GM12864 (cell line): Measurements from ENCODE around the gene PIK3R5.

Source experiments
- DNase-seq: peaks from one replicate; pipeline ENCODE4 v3.0.0-alpha.2; 2011; ENCODE audit warnings: low read depth
- H3K4me3 ChIP-seq: 2 replicates; pipeline ENCODE4 v1.5.1; 2011; ENCODE audit warnings: mild to moderate bottlenecking, low read depth, low read length, control low read depth
- TF ChIP-seq, protein P1 (sequence below): IDR thresholded peaks from 2 replicates; pipeline ENCODE4 v1.5.1; 2011; ENCODE audit warnings: low read depth, mild to moderate bottlenecking, moderate library complexity, low read length, control low read depth, inconsistent platforms; ENCODE audit errors: missing control alignments

Gene PIK3R5

DNA sequence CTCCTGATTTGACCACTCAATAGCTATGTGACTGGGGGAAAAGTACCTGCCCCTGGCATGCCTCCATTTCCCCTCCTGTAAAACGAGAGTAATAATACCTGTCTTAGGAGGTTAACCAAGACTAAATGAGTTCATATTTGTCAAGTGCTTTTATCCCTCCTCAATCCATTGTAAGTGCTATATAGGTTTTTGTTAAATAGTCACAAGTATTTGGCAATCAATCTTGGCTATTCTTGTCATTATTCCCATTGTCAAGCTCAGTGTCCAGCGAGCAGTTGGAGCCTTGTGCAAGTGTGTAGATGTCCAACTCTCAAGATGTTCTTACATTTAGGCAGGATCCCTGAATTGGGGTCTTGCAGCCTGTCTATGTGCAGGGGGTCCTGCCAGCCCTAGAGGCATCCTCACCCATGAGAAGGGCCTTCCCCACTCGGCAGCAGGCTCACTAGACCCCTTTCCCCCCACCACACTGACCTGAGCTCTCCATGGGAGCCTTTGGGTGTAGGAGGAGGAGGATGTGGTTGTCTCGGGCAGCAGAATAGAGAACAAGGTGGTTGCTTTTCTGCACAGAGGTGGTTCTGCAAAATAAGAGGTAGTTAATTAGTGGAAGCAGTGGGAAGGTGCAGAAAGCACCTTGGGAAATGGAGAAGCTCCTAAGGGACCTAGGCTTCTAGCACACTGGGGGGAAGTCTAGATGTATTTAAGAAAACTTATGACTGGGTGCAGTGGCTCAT, 116.0 kb downstream of the PIK3R5 start:
- H3K4me3 ChIP-seq, result no peak overlapping the region
- TF ChIP-seq, protein P1, sequence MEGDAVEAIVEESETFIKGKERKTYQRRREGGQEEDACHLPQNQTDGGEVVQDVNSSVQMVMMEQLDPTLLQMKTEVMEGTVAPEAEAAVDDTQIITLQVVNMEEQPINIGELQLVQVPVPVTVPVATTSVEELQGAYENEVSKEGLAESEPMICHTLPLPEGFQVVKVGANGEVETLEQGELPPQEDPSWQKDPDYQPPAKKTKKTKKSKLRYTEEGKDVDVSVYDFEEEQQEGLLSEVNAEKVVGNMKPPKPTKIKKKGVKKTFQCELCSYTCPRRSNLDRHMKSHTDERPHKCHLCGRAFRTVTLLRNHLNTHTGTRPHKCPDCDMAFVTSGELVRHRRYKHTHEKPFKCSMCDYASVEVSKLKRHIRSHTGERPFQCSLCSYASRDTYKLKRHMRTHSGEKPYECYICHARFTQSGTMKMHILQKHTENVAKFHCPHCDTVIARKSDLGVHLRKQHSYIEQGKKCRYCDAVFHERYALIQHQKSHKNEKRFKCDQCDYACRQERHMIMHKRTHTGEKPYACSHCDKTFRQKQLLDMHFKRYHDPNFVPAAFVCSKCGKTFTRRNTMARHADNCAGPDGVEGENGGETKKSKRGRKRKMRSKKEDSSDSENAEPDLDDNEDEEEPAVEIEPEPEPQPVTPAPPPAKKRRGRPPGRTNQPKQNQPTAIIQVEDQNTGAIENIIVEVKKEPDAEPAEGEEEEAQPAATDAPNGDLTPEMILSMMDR, result no peak
- no peak for DNase-seq

DNA sequence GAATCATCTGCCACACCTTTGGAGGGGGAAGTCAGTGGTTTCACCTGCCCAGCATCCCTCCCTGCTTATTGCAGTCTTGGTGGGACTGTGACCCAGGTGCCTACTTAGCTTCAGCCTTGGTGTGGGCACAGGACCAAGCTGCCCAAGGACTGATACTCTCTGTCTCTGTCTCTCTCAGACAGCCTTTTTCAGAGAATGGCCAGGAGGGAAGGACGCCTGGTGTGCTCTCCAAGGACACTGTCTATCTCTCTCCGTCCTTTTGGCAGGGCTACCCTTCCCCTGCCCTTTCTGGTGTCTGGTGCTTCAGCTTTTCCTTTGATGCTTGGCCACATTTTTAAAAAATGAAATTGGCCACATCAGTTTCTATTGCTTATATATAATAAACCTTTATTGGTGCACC, 117.6 kb downstream of the PIK3R5 start:
- TF ChIP-seq, protein P1, result no peak
- no peak overlapping the region for H3K4me3 ChIP-seq
- no peak for DNase-seq

DNA sequence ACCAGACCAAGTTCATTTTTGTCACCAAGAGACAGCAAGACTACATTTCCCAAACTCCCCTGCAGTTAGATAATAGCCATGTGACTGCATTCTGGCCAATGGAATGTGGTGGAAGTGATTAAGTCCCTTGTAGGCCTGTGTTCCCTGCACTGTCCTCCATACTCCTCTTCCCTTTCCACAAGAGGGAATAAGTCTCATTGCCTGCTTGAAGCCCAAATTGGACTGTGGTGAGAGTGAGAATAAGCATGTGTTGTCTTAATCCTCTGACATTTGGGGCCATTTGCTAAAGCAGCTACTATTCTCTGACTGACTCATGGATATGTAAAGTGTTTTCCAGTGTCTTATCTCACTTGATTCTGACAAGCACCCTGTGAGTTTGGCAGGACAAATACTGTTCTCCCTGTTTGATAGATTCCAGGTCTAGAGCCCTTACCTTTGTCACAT, 118.7 kb downstream of the PIK3R5 start:
- DNase-seq, result no peak
- H3K4me3 ChIP-seq, result no peak overlapping the region
- TF ChIP-seq, protein P1, result no peak

DNA sequence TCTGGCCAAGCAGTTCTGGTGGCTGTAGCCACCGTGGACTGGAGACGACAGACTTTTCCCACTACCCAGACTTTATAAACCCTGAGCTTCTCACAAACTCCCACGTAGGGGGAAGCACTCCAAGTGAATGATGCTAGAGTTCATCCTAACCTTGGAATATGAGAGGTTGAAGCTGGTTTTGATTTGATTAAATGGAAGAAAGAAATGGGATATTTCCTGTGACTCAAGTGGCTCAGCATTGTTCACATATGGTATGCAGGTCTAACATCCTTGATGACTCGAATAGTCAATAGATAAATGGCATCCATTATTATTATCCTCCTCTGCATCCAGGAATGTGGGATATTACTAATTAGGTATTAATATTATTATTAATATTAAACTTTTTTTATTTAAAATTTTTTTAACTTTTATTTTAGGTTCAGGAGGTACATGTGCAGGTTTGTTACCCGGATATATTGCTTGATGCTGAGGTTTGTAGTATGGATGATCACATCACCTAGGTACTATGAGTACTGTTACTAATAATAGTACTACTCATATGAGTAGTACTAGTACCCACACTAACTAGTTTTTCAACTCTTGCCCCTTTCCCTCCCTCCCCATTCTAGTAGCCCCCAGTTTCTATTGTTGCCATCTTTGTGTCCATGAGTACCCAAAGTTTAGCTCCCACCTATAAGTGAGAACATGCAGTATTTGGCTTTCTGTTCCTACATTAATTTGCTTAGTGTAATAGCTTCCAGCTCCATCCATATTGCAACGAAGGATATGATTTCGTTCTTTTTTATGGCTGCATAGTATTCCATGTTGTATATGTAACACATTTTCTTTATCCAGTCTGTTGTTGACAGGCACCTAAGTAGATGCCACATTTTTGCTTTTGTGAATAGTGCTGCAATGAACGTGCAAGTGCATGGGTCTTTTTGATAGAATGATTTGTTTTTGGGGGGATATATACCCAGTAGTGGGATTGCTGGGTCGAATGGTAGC, 121.0 kb downstream of the PIK3R5 start:
- no peak overlapping the region for H3K4me3 ChIP-seq
- TF ChIP-seq, protein P1, result no peak
- no peak for DNase-seq

DNA sequence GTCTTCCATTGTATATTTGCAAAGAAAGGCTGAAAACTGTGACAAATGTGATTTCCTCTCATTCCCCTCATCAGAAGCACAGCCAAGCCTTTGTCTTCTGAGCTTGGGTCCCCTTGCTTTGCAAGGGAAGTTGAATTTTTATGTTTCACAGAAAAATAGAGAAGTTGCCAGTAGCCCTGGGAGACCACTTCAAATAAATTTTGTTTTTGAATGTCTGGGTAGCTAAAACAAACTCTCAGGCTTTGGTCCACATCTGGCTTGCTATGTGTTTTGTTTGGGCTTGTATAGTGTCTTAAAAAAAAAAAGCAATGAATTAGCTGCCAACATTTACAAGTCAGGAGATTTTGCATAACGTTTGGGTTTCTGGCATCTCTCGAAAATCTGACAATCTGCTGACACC, 122.2 kb downstream of the PIK3R5 start:
- DNase-seq, result no peak
- no peak overlapping the region for H3K4me3 ChIP-seq
- TF ChIP-seq, protein P1, result no peak

DNA sequence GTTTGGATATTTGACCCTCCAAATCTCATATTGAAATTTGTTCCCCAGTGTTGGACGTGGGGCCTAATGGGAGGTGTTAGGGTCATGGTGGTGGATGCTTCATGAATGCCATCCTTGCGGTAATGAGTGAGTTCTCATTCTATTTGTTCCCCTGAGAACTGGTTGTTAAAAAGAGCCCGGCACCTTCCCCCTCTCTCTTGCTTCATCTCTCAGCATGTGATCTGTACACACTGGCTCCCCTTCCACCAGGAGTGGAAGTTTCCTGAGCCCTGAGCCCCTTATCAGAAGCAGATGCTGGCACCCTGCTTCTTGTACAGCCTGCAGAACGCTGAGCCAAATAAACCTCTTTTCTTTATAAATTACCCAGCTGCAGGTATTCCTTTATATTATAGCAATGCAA, 123.7 kb downstream of the PIK3R5 start:
- H3K4me3 ChIP-seq, result no peak overlapping the region
- no peak for DNase-seq
- TF ChIP-seq, protein P1, result no peak
